ENCODE measurements around the gene FGD2.

The FGD2 gene

GRCh38 chr6:37072526-37072925 is 67.1 kb downstream of the FGD2 start:
- DNase-seq = no peak
- TF ChIP-seq POLR2A (IDR thresholded peaks at IDR 0.05; ENCODE audit: low read length) = no peak
- no peak for TF ChIP-seq GATA1 (IDR thresholded peaks at IDR 0.05; ENCODE audit: low read depth, low read length)

DNA sequence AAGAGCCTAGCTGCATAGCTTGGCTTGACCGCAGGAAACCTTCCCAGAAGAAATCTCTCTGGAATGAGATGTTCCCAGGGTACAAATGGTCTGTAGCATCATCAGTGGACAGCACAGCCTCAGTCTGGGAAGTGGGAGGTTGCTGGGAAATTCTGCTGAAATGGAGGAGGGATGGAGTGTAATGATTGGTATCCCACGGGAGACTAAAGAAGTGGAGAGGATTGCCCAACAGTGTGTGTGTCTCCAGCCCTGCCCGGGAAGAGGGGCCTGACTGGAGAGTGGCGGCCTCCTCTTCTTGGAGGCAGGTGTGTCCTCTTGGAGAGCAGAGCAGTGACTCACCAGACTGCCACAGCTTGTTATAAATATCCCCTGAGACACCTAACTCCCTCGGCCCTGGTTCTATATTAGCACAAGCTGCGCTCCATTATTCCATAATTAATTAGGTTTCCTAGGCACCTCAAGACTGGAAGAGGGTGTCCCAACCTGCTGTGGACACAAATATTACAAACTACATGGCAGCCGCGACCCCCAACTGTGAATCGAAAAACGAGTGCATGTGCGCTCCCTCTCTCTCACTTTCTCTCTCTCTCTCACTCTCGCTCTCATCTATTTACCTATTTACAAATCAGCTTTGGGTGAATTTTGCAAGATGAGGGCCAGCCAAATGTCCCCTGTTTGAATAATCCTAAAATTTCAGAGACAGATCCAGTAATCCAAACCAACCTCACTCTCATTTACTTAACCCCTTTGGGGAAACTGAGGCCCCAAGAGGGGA is 68.8 kb downstream of the FGD2 start:
- no peak for TF ChIP-seq GATA1 (IDR thresholded peaks at IDR 0.05; ENCODE audit: low read depth, low read length)
- no peak for TF ChIP-seq POLR2A (IDR thresholded peaks at IDR 0.05; ENCODE audit: low read length)
- no peak for DNase-seq

DNA sequence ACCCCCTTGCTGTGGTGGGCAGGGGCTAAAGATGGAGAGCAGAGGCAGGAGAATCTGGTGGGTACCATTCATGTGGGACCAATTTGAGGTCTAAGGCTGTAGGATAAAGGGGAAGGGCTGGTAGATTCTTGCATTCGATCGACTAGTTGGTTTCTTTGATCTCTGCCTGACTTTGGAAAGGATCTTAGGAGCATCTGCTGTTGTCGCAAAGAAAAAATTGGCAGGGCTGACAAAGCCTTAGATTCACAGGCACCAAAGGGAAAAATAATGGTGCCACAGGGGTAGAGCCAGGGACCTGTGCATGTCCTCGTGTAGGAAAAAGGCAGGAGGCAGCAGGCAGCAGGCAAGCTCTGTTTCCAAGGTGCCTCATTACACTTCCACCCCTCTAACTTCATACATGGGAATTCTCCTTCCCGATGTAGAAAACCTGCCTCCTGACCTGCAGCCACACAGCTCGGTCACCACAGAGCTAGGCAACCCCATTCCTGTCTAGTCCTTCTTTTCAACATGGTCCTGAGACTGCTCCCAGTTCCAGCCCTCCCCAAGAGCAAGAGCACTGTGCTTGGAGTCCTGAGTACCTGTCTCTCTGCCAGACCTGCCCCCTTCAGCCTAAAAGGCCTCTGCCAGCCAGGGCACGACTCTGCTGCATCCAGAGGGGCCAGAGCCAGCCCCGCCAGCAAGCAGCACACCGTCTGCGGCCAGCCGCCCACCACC is 71.9 kb downstream of the FGD2 start:
- TF ChIP-seq GATA1 (IDR thresholded peaks at IDR 0.05; ENCODE audit: low read depth, low read length) = no peak
- no peak for DNase-seq

DNA sequence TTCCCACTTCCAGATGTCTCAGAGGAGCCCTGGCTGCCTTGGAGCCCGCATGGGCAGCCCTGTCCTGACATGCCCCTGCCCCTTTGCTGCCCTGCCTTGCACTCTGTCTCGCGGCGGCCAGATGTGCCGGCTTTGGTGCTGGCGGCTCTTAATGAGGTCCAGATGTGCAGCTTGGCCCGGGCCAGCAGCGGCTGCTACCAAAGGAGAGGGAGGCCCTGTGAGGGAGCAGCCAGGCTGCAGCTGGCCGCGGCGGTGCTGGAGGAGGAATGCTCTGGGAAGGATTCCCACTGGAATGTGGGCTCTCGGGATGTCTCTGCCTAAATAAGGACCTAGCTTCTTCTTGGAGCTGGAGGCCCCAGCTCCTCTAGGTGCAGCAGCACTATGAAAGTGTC is 72.4 kb downstream of the FGD2 start:
- no peak for DNase-seq
- TF ChIP-seq POLR2A (IDR thresholded peaks at IDR 0.05; ENCODE audit: low read length) = no peak
- no peak for TF ChIP-seq GATA1 (IDR thresholded peaks at IDR 0.05; ENCODE audit: low read depth, low read length)
